GM12892 (cell line): ENCODE measurements around the gene DEFB126.

Experiments used
- DNase-seq: peaks from one replicate; pipeline ENCODE4 v3.0.0; 2011; ENCODE audit not compliant: insufficient read length
- FAIRE-seq: peaks from 2 replicates; lab custom pipeline; 2011; peaks lifted over from hg19 to GRCh38; lab: Jason Lieb, UNC
- POLR2A ChIP-seq: IDR thresholded peaks from 2 replicates; pipeline ENCODE4 v1.6.1; 2011; ENCODE audit warnings: low read depth, low read length, control low read depth
- POLR2AphosphoS5 ChIP-seq: IDR thresholded peaks from 2 replicates; pipeline ENCODE4 v1.6.1; 2011; ENCODE audit warnings: low read depth, low read length, control low read depth
- TAF1 ChIP-seq: IDR thresholded peaks from 2 replicates; pipeline ENCODE4 v1.6.1; 2011; ENCODE audit warnings: low read depth, mild to moderate bottlenecking, control low read depth, low read length, borderline replicate concordance

DEFB126 gene

GRCh38 chr20:157154-157553 lies 14.8 kb downstream of the DEFB126 start, which contains the start of gene DEFB127:
TSS of gene DEFB127 (plus strand) at chr20:157454. CDS start at chr20:157545, 91 bp downstream.
- DNase-seq (no peak), FAIRE-seq (no peak)
- no peak for TF ChIP-seq POLR2A
- no peak for TF ChIP-seq TAF1
- no peak for TF ChIP-seq POLR2AphosphoS5

DNA sequence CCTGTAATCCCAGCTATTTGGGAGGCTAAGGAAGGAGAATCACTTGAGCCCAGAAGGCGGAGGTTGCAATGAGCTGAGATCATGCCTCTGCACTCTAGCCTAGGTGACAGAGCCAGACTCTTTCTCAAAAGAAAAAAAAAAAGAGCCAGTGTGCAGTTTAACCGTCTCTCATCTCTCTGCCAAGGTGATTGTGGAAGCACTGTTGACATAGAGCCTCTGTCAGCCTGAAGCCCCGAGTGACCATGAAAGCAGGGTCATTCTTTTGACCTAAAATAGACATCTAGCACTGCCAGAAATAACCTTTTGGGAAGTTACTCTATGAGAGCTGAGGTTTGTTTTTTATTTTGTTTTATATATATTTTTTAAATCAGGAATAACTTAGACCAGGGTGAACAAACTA lies 22.2 kb downstream of the DEFB126 start:
- FAIRE-seq, result no peak
- no peak for DNase-seq
- no peak for TF ChIP-seq POLR2AphosphoS5
- TF ChIP-seq POLR2A, result no peak
- TF ChIP-seq TAF1, result no peak

- no peak for DNase-seq
- no peak for FAIRE-seq
- TF ChIP-seq TAF1 (no peak), POLR2A (no peak), POLR2AphosphoS5 (no peak)
Observed at GRCh38 chr20:168876-169275, 26.5 kb downstream of the DEFB126 start.

GRCh38 chr20:184288-184687 lies 41.9 kb downstream of the DEFB126 start:
- no peak for FAIRE-seq
- no peak for DNase-seq
- no peak for TF ChIP-seq POLR2AphosphoS5
- TF ChIP-seq POLR2A, result no peak
- no peak for TF ChIP-seq TAF1

- FAIRE-seq, result no peak
- TF ChIP-seq POLR2AphosphoS5, result no peak
- TF ChIP-seq POLR2A, result no peak
- no peak for TF ChIP-seq TAF1
- no peak for DNase-seq
Observed at GRCh38 chr20:187733-188132, 45.3 kb downstream of the DEFB126 start.

DNA sequence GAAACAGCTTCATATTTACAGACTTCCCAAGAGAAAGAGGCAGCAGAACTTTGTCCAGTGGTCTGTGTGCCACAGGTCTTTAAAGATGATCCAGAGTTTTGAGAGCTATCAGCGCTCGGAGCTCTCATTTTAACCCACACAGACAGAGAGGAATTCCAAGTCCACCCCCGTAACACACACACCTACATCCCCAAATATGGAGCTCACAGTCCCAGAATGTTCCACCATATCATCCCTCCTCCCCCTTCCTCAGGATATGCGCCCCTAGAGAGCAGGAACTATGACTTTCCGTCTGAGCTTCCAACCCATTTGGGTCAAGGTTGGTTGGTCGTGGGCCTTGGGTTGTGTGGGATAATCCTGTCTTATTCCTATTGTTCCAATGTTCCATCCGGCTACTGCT lies 47.2 kb downstream of the DEFB126 start, which contains the start of gene DEFB128:
Gene DEFB128 (minus strand): TSS at position 101 of the 400 bp plus-strand sequence. CDS start 88 bp downstream, at position 13.
- no peak for FAIRE-seq
- no peak for DNase-seq
- no peak for TF ChIP-seq POLR2A
- TF ChIP-seq TAF1, result no peak
- TF ChIP-seq POLR2AphosphoS5, result no peak
